GM18508 (cell line): ENCODE measurements around the gene CHD9.
"Not testable (repeated sequence)": the region's sequence is repeated elsewhere in the genome, so short reads cannot be mapped to it uniquely, and the experiment has no call there.

Source experiments
- ATAC-seq: cut with Tn5 transposase; IDR thresholded peaks from one replicate; pipeline ENCODE4 v1.9.1; 2021; ENCODE audit warnings: moderate number of reproducible peaks; ENCODE audit not compliant: insufficient read depth, unreplicated experiment

Gene CHD9

GRCh38 chr16:53045341-53046220 lies 9.2 kb upstream of the CHD9 start:
- no peak for ATAC-seq

GRCh38 chr16:53047515-53047914 lies 7.3 kb upstream of the CHD9 start:
- not testable (repeated sequence) for ATAC-seq

- ATAC-seq = no peak
These were observed 6.5 kb upstream of the CHD9 start for GRCh38 chr16:53048139-53048915.

GRCh38 chr16:53051255-53051654 lies 3.5 kb upstream of the CHD9 start:
- ATAC-seq = not testable (repeated sequence)

GRCh38 chr16:53052519-53053501 lies 2.0 kb upstream of the CHD9 start, which contains the start of gene CHD9NB:
TSS of gene CHD9NB (minus strand) at chr16:53052897. CDS start at chr16:53044158, 8,739 bp downstream.
- ATAC-seq = no peak

- ATAC-seq = peak; percentile 25
These were observed 673 bp upstream of the CHD9 start for GRCh38 chr16:53053967-53054669.

GRCh38 chr16:53055541-53056391 lies 975 bp downstream of the CHD9 start:
- ATAC-seq = no peak

- no peak for ATAC-seq
These were observed 1.6 kb downstream of the CHD9 start for GRCh38 chr16:53056392-53056881.

GRCh38 chr16:53057658-53058057 lies 2.9 kb downstream of the CHD9 start:
- ATAC-seq = no peak

- ATAC-seq = no peak
These were observed 3.6 kb downstream of the CHD9 start for GRCh38 chr16:53058441-53058840.

- no peak for ATAC-seq
These were observed 4.1 kb downstream of the CHD9 start for GRCh38 chr16:53058882-53059281.

- no peak for ATAC-seq
These were observed 4.9 kb downstream of the CHD9 start for GRCh38 chr16:53059672-53060071.

- no peak for ATAC-seq
These were observed 6.5 kb downstream of the CHD9 start for GRCh38 chr16:53061256-53061655.

- peak; percentile 79 for ATAC-seq
These were observed 6.9 kb downstream of the CHD9 start for GRCh38 chr16:53061701-53062159.

- ATAC-seq = no peak
These were observed 9.3 kb downstream of the CHD9 start for GRCh38 chr16:53064081-53064578.

- ATAC-seq = no peak
These were observed 10.8 kb downstream of the CHD9 start for GRCh38 chr16:53065461-53066061.

GRCh38 chr16:53067675-53068074 lies 12.9 kb downstream of the CHD9 start:
- no peak for ATAC-seq

- peak; percentile 36 for ATAC-seq
These were observed 13.6 kb downstream of the CHD9 start for GRCh38 chr16:53068423-53068833.
